ENCODE results near the gene XPA.

Gene XPA

DNA sequence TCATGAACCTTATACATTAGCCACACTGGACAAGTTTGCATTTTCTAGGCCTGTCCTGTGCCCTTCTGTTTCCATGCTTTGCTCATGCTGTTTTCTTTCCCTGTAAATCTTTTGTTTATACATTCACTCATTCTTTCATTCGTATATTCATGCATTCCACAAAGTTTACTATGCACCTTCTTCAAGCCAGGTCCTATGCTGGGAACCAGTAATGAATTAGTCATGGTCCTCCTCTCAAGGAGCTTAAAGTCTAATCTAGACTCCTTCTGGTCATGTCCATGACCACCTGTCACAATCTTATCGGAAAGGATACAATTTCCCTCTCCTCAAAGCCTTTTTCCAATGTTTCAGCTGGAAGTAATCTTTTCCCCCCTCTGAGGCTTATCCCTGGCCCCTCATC, 9.1 kb upstream of the XPA start:
- H3K4ac ChIP-seq (ENCODE audit: low read depth, low read length) = no peak overlapping the region
- no peak overlapping the region for H2AK5ac ChIP-seq (ENCODE audit: low read length)
- no peak overlapping the region for H2BK120ac ChIP-seq (ENCODE audit: insufficient read depth, low read length, poor library complexity)
- H3K9ac ChIP-seq (ENCODE audit: low read length) = no peak overlapping the region
- no peak for DNase-seq
- no peak overlapping the region for H2AFZ ChIP-seq (ENCODE audit: insufficient read depth, low read length, poor library complexity)
- no peaks in the 10 kb centered on the region for H3K36me3 ChIP-seq (ENCODE audit: control insufficient read depth in 1 of 2, insufficient read depth in 2 of 2, low read length in 2 of 2)
- H3K18ac ChIP-seq (ENCODE audit: low read length) = no peak overlapping the region
- no peak overlapping the region for H3K14ac ChIP-seq (ENCODE audit: low read length)
- H3K23ac ChIP-seq (ENCODE audit: low read length) = no peak overlapping the region
- H4K12ac ChIP-seq (ENCODE audit: low read depth, low read length) = no peak overlapping the region
- no peak overlapping the region for H2BK5ac ChIP-seq (ENCODE audit: low read depth, low read length, poor library complexity)
- H2BK12ac ChIP-seq (ENCODE audit: low read length) = no peak overlapping the region
- WGBS (ENCODE audit: extremely low coverage, insufficient coverage, insufficient read length) = no CpG with 5 or more reads among the region's 2 CpGs
- H3K4me1 ChIP-seq (ENCODE audit: control insufficient read depth in 1 of 2, insufficient read depth in 2 of 2, low read length in 2 of 2) = peaks cover 3 to 7% of the 10 kb centered on the region in 2 experiments
- H3K79me2 ChIP-seq (ENCODE audit: control insufficient read depth, insufficient read depth, low read length, poor library complexity) = no peaks in the 10 kb centered on the region
- H4K8ac ChIP-seq (ENCODE audit: low read depth, low read length) = no peak overlapping the region
- H3K4me2 ChIP-seq (ENCODE audit: low read length) = no peak overlapping the region
- no peak overlapping the region for H3K27ac ChIP-seq (ENCODE audit: low read depth, low read length)
- H3K27me3 ChIP-seq (ENCODE audit: insufficient read depth, low read length) = no peaks in the 10 kb centered on the region
- no peaks in the 10 kb centered on the region for H3K79me1 ChIP-seq (ENCODE audit: low read length)
- no peaks in the 10 kb centered on the region for H3K9me3 ChIP-seq (ENCODE audit: insufficient read depth, low read depth, low read length)
- no peak overlapping the region for H4K91ac ChIP-seq (ENCODE audit: low read depth, low read length)
- no peak overlapping the region for H3K4me3 ChIP-seq (ENCODE audit: low read depth, low read length)

DNA sequence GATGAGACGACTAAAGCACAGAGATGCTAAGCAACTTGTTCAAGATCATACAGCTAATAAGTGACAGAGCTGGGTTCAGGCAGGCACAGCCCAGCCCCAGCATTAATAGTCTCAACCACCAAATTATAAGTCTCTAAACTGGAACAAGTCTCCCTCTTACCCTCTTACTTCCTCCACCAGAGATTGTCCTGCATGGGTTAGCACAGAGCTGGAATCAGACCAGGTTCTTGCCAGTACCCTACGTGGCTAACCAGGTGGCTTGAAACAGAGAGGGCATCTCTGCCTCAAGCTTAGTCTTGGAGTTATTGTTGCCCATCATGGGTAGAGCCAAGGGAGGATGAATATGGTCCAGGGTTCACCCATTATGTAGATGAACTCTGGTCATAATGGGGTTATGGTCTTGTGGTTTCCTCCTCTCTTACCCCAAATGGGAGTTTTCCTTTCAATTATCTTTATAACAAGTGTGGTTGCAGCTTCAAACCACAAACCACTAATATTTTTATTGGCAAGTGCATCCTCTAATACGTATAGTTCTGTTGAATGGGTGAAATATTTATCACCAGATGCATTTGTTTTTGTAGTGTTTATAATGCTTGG, 8.3 kb upstream of the XPA start:
- no peak overlapping the region for H4K8ac ChIP-seq (ENCODE audit: low read depth, low read length)
- no CpG with 5 or more reads among the region's 3 CpGs for WGBS (ENCODE audit: extremely low coverage, insufficient coverage, insufficient read length)
- H3K9me3 ChIP-seq (ENCODE audit: insufficient read depth, low read depth, low read length) = no peaks in the 10 kb centered on the region
- no peak overlapping the region for H3K14ac ChIP-seq (ENCODE audit: low read length)
- no peak overlapping the region for H2AK5ac ChIP-seq (ENCODE audit: low read length)
- no peaks in the 10 kb centered on the region for H3K79me2 ChIP-seq (ENCODE audit: control insufficient read depth, insufficient read depth, low read length, poor library complexity)
- no peak for DNase-seq
- peaks cover 3 to 7% of the 10 kb centered on the region in 2 experiments for H3K4me1 ChIP-seq (ENCODE audit: control insufficient read depth in 1 of 2, insufficient read depth in 2 of 2, low read length in 2 of 2)
- no peak overlapping the region for H4K12ac ChIP-seq (ENCODE audit: low read depth, low read length)
- no peak overlapping the region for H2BK5ac ChIP-seq (ENCODE audit: low read depth, low read length, poor library complexity)
- H3K23ac ChIP-seq (ENCODE audit: low read length) = peak overlapping the region; percentile 37
- no peak overlapping the region for H3K18ac ChIP-seq (ENCODE audit: low read length)
- no peaks in the 10 kb centered on the region for H3K27me3 ChIP-seq (ENCODE audit: insufficient read depth, low read length)
- H4K91ac ChIP-seq (ENCODE audit: low read depth, low read length) = no peak overlapping the region
- no peak overlapping the region for H2BK12ac ChIP-seq (ENCODE audit: low read length)
- no peak overlapping the region for H2BK120ac ChIP-seq (ENCODE audit: insufficient read depth, low read length, poor library complexity)
- no peak overlapping the region for H3K9ac ChIP-seq (ENCODE audit: low read length)
- no peak overlapping the region for H3K27ac ChIP-seq (ENCODE audit: low read depth, low read length)
- no peak overlapping the region for H3K4me2 ChIP-seq (ENCODE audit: low read length)
- H3K4me3 ChIP-seq (ENCODE audit: low read depth, low read length) = no peak overlapping the region
- H3K36me3 ChIP-seq (ENCODE audit: control insufficient read depth in 1 of 2, insufficient read depth in 2 of 2, low read length in 2 of 2) = no peaks in the 10 kb centered on the region
- no peaks in the 10 kb centered on the region for H3K79me1 ChIP-seq (ENCODE audit: low read length)
- no peak overlapping the region for H3K4ac ChIP-seq (ENCODE audit: low read depth, low read length)
- H2AFZ ChIP-seq (ENCODE audit: insufficient read depth, low read length, poor library complexity) = no peak overlapping the region

DNA sequence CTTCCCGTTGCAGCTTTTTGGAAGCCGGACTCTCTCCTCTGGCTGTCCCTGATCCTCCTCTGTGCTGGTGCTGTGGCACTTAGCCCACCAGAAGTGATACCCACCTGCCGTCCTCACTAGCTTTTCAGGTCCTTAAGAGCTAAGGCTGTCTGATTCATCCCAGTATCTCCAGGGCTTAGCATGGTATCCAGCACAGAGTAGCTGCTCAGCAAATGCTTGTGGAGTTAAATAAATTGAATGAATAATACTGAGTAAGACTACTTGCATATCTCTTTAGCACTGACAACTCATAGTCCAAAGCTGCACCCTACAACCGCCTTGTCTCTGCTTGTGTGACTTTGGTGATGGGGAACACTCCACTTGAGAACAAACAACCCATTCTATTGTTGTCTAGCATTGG, 7.7 kb upstream of the XPA start:
- Histone ChIP-seq H3K4me2 (ENCODE audit: low read length) (no peak overlapping the region), H3K27me3 (ENCODE audit: insufficient read depth, low read length) (no peaks in the 10 kb centered on the region), H3K23ac (ENCODE audit: low read length) (no peak overlapping the region), H3K4me3 (ENCODE audit: low read depth, low read length) (no peak overlapping the region), H3K79me2 (ENCODE audit: control insufficient read depth, insufficient read depth, low read length, poor library complexity) (no peaks in the 10 kb centered on the region), H3K36me3 (ENCODE audit: control insufficient read depth in 1 of 2, insufficient read depth in 2 of 2, low read length in 2 of 2) (no peaks in the 10 kb centered on the region), H2BK120ac (ENCODE audit: insufficient read depth, low read length, poor library complexity) (no peak overlapping the region), H4K12ac (ENCODE audit: low read depth, low read length) (no peak overlapping the region), H4K8ac (ENCODE audit: low read depth, low read length) (no peak overlapping the region), H3K9ac (ENCODE audit: low read length) (no peak overlapping the region), H3K4ac (ENCODE audit: low read depth, low read length) (no peak overlapping the region), H2BK12ac (ENCODE audit: low read length) (no peak overlapping the region), H2AK5ac (ENCODE audit: low read length) (no peak overlapping the region), H4K91ac (ENCODE audit: low read depth, low read length) (no peak overlapping the region), H3K14ac (ENCODE audit: low read length) (no peak overlapping the region), H2BK5ac (ENCODE audit: low read depth, low read length, poor library complexity) (no peak overlapping the region), H3K18ac (ENCODE audit: low read length) (no peak overlapping the region), H2AFZ (ENCODE audit: insufficient read depth, low read length, poor library complexity) (no peak overlapping the region), H3K79me1 (ENCODE audit: low read length) (no peaks in the 10 kb centered on the region), H3K4me1 (ENCODE audit: control insufficient read depth in 1 of 2, insufficient read depth in 2 of 2, low read length in 2 of 2) (peaks cover 3 to 7% of the 10 kb centered on the region in 2 experiments), H3K27ac (ENCODE audit: low read depth, low read length) (no peak overlapping the region), H3K9me3 (ENCODE audit: insufficient read depth, low read depth, low read length) (no peaks in the 10 kb centered on the region)
- no peak for DNase-seq
- no CpG with 5 or more reads among the region's 4 CpGs for WGBS (ENCODE audit: extremely low coverage, insufficient coverage, insufficient read length)

- H3K9me3 ChIP-seq (ENCODE audit: insufficient read depth, low read depth, low read length) = no peaks in the 10 kb centered on the region
- H2AK5ac ChIP-seq (ENCODE audit: low read length) = no peak overlapping the region
- no peak overlapping the region for H3K4me2 ChIP-seq (ENCODE audit: low read length)
- H2BK5ac ChIP-seq (ENCODE audit: low read depth, low read length, poor library complexity) = no peak overlapping the region
- no peak overlapping the region for H3K4me3 ChIP-seq (ENCODE audit: low read depth, low read length)
- no peak overlapping the region for H3K9ac ChIP-seq (ENCODE audit: low read length)
- H2AFZ ChIP-seq (ENCODE audit: insufficient read depth, low read length, poor library complexity) = no peak overlapping the region
- no peaks in the 10 kb centered on the region for H3K79me2 ChIP-seq (ENCODE audit: control insufficient read depth, insufficient read depth, low read length, poor library complexity)
- no peaks in the 10 kb centered on the region for H3K36me3 ChIP-seq (ENCODE audit: control insufficient read depth in 1 of 2, insufficient read depth in 2 of 2, low read length in 2 of 2)
- no peak overlapping the region for H2BK12ac ChIP-seq (ENCODE audit: low read length)
- no peak overlapping the region for H3K14ac ChIP-seq (ENCODE audit: low read length)
- no CpG with 5 or more reads among the region's 3 CpGs for WGBS (ENCODE audit: extremely low coverage, insufficient coverage, insufficient read length)
- H3K4me1 ChIP-seq (ENCODE audit: control insufficient read depth in 1 of 2, insufficient read depth in 2 of 2, low read length in 2 of 2) = peaks cover 3 to 7% of the 10 kb centered on the region in 2 experiments
- no peak overlapping the region for H3K4ac ChIP-seq (ENCODE audit: low read depth, low read length)
- no peak overlapping the region for H4K8ac ChIP-seq (ENCODE audit: low read depth, low read length)
- no peak overlapping the region for H4K12ac ChIP-seq (ENCODE audit: low read depth, low read length)
- H3K23ac ChIP-seq (ENCODE audit: low read length) = no peak overlapping the region
- H3K18ac ChIP-seq (ENCODE audit: low read length) = no peak overlapping the region
- no peaks in the 10 kb centered on the region for H3K79me1 ChIP-seq (ENCODE audit: low read length)
- no peak overlapping the region for H2BK120ac ChIP-seq (ENCODE audit: insufficient read depth, low read length, poor library complexity)
- no peaks in the 10 kb centered on the region for H3K27me3 ChIP-seq (ENCODE audit: insufficient read depth, low read length)
- no peak for DNase-seq
- H4K91ac ChIP-seq (ENCODE audit: low read depth, low read length) = no peak overlapping the region
- no peak overlapping the region for H3K27ac ChIP-seq (ENCODE audit: low read depth, low read length)
These were observed 7.2 kb upstream of the XPA start for GRCh38 chr9:97704345-97704677.

All from trophoblast cell (in vitro differentiated cells and primary cell).